ENCODE data around the gene HDAC4. TPM values are rescaled to one million over a fixed set of nuclear protein-coding genes. Genes with fewer than 3 reads are reported as not detected.

HDAC4 gene
- total and polyA plus RNA-seq, 2 of the 4 experiments (the other 2 are of a cell fraction), result 4.1 to 7.2 TPM

DNA sequence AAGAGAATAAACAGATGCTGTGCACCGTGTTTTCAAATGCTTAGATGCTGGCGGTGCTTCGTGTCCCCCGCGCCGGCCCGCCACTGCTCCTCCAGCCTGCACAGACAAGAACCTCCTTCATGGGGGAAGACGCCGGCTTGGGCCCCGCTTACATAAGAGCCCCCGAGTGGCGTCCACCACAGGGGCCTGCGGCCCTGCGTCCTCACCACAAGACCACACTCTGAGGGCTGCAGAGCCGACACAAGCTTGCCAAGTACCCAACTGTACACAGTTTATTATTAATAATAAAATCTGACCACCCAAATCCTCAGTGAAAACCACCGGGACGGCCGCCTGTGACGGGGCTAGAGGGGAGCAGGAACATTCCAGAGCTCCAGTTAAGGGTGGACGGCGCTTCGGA is 232.2 kb downstream of the HDAC4 start:
- Histone ChIP-seq H2BK20ac (ENCODE audit: low read depth, low read length) (no peak overlapping the region), H3K36me3 (ENCODE audit: control insufficient read depth, insufficient read depth, low read length) (peaks cover 19% of the 10 kb centered on the region), H2AK5ac (ENCODE audit: low read depth, low read length) (no peak overlapping the region), H3K9me1 (ENCODE audit: insufficient read depth, low read length) (no peaks in the 10 kb centered on the region; the same call in 1 of the 2 replicates), H3K14ac (replicated peaks; ENCODE audit: low read depth, low read length) (no peak overlapping the region), H3K27ac (ENCODE audit: insufficient read depth, low read length) (no peak overlapping the region), H2BK5ac (ENCODE audit: low read depth, low read length, poor library complexity, severe bottlenecking) (no peak overlapping the region), H3K9me3 (ENCODE audit: control insufficient read depth, insufficient read depth, low read length) (peaks cover 6% of the 10 kb centered on the region; the same call in 1 of the 2 replicates), H3K4me3 (ENCODE audit: insufficient read depth, low read depth, low read length) (no peak overlapping the region), H3K56ac (ENCODE audit: extremely low read depth, insufficient read depth, low read length) (no peak overlapping the region), H2AK9ac (replicated peaks; ENCODE audit: low read depth, low read length, poor library complexity) (no peak overlapping the region), H3K4me1 (ENCODE audit: control insufficient read depth, insufficient read depth, low read length) (no peaks in the 10 kb centered on the region), H2BK15ac (ENCODE audit: low read depth, low read length) (no peak overlapping the region), H4K20me1 (ENCODE audit: insufficient read depth, low read length) (no peaks in the 10 kb centered on the region), H2BK120ac (ENCODE audit: low read depth, low read length) (no peak overlapping the region), H3K79me1 (ENCODE audit: low read depth in 1 of 2, low read length in 2 of 2) (no peaks in the 10 kb centered on the region), H4K5ac (ENCODE audit: low read depth, low read length) (no peak overlapping the region), H3K27me3 (ENCODE audit: control insufficient read depth, insufficient read depth, low read length) (no peaks in the 10 kb centered on the region), H3K9ac (ENCODE audit: low read depth, low read length) (no peak overlapping the region), H2AFZ (replicated peaks; ENCODE audit: low read length, poor library complexity) (no peak overlapping the region), H3K4ac (ENCODE audit: low read depth, low read length) (no peak overlapping the region), H4K8ac (ENCODE audit: low read depth in 2 of 2, low read length in 2 of 2) (no peak overlapping the region), H4K91ac (ENCODE audit: insufficient read depth, low read depth, low read length) (no peak overlapping the region), H3K18ac (ENCODE audit: low read depth, low read length) (no peak overlapping the region), H3K4me2 (ENCODE audit: low read depth, low read length) (no peak overlapping the region), H3K23ac (ENCODE audit: low read depth, low read length) (no peak overlapping the region)
- intact Hi-C loops (cut with micrococcal nuclease) (no loop called here), in situ Hi-C loops (cut with MboI; ENCODE audit: low sequenced_read_pairs) (no loop called here), dilution Hi-C loops (cut with HindIII; ENCODE audit: low sequenced_read_pairs, unreplicated experiment) (no loop called here)
- BruUV-seq (replicated peaks), result no TSS peak
- ChIA-PET CTCF (no interaction called here), POLR2A (ENCODE audit: unreplicated experiment) (no interaction called here)
- 94% methylated on average over 10 of the region's 22 CpGs; no CpG with 5 or more reads in 1 of the 2 experiments for WGBS, 2 experiments (ENCODE audit: extremely low coverage in 2 of 2, insufficient read length in 1 of 2)
- no peak for ATAC-seq (ENCODE audit: low read depth)
- no peak for TF ChIP-seq RCOR1 (IDR thresholded peaks at IDR 0.05; ENCODE audit: insufficient replicate concordance, low read length)
- no peak for TF ChIP-seq POLR2A (IDR thresholded peaks at IDR 0.05; ENCODE audit: low read depth, low read length)
- TF ChIP-seq RAD21 (IDR thresholded peaks at IDR 0.05; ENCODE audit: low read length), result no peak
- TF ChIP-seq, protein P1, sequence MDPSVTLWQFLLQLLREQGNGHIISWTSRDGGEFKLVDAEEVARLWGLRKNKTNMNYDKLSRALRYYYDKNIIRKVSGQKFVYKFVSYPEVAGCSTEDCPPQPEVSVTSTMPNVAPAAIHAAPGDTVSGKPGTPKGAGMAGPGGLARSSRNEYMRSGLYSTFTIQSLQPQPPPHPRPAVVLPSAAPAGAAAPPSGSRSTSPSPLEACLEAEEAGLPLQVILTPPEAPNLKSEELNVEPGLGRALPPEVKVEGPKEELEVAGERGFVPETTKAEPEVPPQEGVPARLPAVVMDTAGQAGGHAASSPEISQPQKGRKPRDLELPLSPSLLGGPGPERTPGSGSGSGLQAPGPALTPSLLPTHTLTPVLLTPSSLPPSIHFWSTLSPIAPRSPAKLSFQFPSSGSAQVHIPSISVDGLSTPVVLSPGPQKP (IDR thresholded peaks at IDR 0.05; ENCODE audit: borderline replicate concordance, low read depth, low read length), result no peak
- no peak for TF ChIP-seq NFE2L2 (IDR thresholded peaks at IDR 0.05; ENCODE audit: low read depth, low read length)
- DNase-seq, result no peak

Measured in IMR-90 (cell line).